GM18519 (cell line): ENCODE measurements around the gene ETV6.

Source experiments
- ATAC-seq: cut with Tn5 transposase; IDR thresholded peaks from one replicate; pipeline ENCODE4 v1.9.1; 2021; ENCODE audit warnings: mild to moderate bottlenecking, moderate library complexity; ENCODE audit not compliant: unreplicated experiment, low FRiP score

Gene ETV6

DNA sequence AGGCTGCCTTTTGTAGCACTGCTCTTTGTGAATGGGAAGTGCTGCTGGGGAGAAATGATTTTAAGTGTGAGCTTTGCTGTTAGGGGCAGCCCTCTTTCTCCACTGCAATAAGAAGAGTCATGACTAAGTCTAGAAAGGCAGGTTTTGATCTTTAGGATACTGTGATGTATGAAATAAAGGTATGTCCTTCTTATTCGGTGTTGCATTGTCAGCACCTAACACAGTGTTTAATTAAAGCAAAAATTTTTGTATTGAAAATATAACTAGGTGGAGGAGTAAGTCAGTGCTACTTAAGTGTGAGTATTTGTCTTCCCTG is 81.5 kb downstream of the ETV6 start:
- no peak for ATAC-seq

DNA sequence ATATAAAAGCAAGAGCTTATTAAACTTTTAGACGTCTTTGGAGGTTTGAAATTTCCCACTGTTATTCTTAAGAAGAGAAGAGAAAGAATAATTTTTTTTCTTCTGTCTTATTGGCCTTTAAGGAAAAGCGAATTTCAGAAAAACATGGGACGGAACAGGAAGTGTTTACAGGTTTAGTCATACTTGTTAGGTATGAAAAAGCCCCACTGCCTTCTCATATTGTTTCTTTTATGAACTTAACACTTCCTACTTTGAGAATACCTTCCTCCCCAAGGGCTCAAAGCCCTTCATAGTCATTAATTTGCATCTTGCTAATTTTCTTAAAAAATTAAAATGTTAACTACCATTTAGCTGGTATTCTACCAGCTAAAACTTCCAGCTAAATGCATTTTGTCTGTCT is 82.0 kb downstream of the ETV6 start:
- ATAC-seq: no peak

DNA sequence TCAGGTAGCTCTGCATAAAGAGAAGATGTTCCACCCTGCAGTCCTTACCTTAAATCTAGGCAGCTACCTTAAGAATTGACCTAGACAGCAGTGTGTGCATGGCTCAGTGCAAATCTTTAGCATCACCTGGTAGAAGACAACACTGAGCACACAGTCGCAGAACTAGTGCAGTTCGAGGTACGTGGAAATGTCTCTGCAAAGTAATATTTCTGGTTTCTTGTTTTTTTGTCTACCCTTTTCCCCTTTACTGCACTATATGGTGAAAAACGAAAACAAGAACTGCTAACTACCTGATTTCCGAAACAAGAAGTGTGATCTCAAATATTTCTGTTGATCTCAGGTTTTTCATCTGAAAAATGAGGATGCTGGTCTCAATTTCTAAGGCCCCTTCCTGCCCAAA is 82.5 kb downstream of the ETV6 start:
- ATAC-seq: no peak

DNA sequence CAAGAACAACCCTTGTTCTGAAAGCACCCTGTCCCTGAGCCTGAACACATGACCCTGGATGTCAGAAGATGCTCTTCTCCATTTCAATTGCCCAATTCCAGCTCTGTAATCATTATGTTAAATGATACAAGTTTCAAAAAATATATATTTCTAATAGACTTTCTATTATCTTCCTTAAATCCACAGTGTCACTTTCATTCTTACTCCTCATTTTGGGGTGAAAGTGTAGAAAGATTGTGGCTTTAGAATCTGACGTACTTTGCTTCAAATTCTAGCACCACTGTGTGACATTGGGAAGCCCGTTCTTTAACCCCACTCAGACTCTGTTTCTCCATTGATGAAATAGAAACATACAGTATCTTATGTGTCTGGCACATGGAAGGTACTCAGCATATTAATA is 83.2 kb downstream of the ETV6 start:
- no peak for ATAC-seq

DNA sequence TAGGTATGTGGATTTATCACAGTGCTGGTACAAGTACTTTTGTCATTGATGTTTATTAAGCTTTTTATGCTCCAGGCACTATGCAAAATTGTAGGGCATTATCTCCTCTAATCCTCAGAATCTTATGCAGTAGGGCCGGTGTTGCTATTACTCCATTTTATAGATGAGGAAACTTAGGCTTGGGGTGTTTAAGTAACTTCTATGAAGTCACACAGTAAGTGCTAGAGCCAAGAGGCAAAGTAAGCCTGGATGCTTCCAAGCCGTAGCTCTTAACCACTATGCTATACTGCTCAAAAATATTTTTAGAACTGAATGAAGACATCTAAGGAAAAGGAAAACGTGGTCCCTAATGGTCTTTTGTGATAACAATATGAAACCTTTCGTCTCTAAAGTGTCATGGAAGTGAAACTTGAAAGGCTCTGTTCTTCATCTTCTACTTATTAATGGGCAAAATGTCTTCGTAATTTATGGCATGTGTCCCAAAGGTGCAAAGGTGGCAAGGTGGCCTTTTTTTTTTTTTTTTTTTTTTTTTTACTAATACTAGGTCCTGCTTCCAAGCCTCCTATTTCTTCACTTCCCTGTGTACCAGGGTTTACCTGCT is 85.2 kb downstream of the ETV6 start:
- ATAC-seq: no peak

DNA sequence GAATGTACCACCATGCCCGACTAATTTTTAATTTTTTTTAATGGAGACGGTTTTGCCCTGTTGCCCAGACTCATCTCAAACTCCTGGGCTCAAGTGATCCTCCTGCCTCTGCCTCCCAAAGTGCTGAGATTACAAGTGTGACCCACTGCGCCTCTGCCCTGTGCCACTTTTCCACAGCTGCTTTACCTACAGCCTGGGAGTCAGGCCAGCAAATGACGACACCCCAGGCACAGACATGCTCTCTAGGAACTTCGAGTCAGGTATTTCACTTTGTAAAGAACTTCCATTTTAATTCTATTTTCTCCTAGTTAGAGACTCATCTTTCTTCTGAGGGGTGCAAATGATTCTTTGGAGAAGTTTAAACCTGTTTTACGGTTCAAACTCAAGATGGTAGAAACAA is 89.0 kb downstream of the ETV6 start:
- ATAC-seq: no peak

DNA sequence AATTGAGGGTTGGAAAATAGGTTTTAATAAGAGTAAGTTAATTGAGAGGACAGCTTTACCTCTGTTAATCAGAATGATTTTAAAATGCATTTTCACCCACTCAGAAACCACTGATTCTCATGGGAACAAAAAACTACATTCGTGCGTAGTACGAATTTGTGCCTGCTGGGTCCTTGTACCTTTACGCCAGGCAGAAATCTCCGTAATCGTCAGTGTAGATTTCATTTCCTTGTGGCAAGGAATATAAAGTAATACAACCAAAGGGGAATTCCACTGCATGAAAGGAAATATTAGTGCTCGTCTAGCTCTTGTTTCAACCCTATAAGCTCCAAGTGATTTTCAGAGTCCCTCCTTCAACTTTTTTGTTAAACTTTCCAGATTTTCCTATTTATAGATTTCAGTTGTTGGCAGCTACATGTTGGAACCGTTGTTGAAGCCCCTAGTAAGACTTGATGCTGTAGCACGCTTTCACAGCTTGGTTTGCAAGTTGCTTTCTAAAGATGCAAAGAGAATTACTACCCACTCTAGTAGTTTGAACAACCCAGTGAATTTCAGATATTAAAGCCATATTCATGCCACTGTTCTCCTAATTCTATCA is 90.6 kb downstream of the ETV6 start:
- ATAC-seq: no peak

DNA sequence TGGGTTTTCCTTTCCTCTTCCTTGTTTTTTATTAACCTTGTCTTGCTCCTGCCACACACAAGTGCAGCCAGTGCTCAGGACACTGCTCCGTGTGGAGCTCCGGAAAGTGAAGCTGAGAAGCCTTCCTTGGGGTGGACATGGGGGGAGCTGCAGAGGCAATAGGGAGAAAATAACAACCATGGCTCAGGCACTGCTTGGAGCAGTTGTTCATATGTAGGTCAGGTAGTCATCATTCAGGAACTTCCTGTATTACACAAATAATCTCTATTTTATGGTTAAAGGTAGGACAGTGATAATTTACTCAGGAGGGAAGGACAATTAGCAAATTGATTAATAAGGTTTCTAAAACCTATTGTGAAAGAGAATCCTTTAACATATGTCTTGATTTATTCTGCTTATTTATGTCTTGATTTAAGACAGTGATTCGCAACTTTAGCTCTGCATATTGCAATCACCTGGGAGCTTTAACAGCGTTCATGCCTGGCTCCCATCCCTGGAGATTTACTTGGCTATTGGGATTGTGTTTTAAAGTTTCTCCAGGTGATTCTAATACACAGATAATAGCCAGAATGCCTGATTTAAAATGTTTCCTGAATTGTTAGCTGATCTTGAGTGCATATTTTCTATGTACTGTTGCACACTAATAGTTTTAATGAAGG is 92.1 kb downstream of the ETV6 start:
- no peak for ATAC-seq

DNA sequence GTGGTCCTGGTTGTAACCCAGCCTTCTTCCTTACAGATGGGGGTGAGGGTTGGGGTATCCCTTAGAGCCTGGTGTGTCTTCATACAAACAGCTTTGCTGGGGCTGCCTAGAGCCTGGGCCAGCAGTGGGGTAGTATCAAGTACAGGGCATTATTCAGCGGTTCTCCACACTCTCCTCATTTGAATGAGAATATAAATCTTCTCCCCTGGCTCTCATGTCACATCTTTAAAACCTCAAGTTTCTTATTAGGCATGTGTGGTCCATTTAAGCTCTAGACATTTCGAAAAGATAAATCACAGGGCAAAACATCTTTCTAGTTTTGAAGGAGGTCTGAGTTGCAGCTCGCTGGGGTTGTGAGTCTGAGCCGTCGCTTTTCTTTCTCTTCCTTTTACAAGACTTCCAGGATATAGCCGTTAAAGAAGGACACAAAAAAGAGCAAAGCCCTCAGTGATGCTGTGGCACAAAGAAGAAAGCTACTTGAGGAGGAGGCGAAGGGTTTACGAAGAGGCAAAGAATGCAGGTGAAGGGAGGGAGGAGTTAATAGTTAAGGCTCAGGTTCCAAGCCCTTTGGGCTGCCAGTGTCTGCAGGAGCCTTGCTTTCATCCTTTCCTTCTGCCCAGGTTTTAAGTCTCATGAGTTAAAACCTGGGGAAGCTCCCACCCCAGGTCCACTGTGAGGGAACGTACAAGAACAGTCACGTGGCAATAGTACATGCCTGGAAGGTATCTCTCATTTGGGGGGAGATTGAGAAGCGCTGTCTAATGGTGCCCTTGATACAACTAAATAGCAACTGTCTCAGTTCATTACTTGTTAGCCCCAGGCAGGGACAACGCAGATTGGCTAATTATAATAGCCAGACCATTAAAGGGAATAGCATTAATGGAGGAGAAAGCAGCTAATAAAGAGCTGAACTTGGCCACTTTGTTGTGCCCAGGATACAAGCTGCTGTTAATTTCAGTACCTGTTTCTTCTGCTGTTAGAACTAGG is 94.2 kb downstream of the ETV6 start:
- no peak for ATAC-seq

DNA sequence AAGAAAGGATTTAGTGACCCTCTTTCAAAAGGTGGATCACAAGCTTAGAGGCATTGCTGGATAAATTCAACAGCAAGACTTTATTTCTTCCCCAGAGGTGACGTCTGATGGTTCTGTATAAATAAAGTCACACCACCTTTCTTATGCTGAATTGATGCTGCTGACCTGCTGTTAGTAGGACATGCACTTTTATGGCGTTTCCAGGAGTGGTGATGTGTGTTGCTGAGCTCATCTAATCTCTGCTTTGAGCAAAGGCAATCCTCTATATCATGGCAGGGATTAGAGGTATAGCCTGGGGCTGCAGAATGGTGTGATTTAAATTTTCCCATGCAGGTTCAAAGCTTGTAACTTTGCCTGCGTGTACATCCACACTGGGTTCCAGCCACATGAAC is 94.9 kb downstream of the ETV6 start:
- ATAC-seq: no peak

DNA sequence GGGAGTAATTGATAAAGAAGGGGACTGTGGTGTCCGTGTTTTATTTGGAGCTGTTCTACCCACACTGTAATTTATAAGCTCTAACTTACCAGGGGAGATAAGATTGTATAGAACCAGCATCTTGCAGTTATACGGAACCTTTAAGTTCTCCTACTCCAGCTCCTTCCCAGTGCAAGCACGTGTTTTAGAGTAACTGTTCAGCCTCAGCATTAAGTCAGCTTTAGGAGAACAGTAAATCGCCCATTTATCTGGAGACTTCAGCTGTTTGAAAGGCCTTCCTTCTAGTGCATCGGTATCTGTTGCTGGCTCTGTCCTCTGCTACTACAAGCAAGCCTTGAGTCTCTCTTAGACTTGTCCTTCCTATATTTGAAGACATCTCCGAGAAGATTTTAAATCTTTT is 95.6 kb downstream of the ETV6 start:
- ATAC-seq: no peak

DNA sequence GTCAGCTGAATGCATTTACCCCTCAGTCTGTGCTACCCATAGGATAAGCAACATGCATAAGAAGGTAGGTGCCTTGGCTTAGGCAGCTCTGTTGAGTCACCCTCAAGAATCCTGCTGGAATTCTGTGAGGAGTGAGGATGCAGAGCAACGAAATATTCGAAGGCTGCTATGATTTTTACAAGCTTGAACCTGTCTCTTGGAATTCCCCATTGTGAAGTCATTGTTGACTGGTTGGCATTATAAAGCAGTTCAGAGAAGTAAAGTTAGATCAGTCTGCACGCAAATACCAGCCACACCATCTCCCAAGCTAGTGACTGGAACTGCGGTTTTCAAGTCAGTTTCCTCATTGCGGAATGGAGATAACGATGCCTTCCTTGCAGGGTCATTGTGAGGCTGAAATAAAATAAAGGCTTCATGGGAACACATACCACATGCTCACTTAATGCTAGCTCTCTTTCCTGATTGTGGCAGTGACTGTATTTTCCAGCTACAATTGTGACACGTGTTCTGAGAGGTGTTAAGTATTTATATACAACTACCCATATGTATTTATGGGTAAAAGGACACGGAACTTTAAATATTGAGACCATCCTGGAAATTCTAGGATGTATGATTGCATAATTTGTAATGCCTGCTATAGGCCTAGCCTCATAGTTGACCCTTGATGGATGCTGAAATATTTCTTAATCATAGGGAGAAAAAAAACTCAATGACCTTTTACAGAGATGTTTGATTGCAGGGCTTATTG is 96.7 kb downstream of the ETV6 start:
- no peak for ATAC-seq

DNA sequence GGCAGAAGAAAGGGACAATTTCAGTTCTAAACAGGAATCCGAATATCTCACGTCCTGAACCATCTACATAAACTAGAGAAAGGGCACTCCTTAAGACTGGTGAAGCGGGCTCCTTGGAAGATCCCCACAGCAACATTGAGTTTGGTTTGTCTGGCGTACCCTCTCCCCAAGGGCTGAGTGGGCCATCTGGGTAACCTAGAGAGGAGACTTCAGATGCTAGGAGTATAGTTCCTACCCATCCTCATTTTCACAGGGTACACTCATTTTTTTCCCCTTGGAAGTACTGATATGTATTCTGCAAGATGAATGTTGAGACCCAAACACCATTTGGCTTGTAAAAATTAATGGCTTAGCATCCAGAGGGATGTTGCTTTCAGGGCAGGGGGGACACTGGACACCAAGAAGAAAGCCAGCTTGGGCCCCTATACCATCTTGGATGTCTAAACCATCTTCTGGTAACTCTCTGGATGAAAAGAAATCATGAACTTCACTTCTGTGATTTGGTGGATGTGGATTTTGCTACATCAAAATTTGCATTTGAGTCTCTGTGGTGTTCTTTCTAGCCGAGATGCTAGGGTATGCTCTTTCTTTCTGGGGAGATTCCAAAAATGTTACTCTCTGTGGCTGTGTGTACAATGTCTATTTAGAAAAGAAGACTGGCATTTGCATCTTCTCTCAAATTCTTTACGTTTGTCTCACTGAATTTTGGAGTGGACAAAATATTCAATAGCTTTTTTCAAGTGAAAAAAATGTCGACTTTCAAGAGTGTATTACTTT is 97.7 kb downstream of the ETV6 start:
- no peak for ATAC-seq

DNA sequence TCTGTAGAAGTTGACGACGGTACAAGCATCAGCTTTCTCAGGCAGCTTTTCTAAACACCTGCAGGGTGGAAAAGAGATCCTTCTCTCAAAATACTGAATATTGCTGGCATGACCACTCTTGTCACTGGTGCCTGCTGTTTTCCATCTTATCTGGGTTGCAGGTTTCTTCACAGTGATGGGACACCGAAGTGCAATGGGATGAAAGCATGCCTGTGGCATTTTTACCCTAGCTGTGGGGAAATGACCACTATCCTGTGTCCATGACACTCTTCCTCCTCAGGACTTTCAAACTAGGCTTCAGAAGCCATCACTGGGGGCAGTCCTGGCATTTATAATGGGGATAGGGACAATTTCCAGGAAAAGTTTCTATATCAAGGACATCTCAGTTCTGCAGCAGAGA is 98.5 kb downstream of the ETV6 start:
- no peak for ATAC-seq

DNA sequence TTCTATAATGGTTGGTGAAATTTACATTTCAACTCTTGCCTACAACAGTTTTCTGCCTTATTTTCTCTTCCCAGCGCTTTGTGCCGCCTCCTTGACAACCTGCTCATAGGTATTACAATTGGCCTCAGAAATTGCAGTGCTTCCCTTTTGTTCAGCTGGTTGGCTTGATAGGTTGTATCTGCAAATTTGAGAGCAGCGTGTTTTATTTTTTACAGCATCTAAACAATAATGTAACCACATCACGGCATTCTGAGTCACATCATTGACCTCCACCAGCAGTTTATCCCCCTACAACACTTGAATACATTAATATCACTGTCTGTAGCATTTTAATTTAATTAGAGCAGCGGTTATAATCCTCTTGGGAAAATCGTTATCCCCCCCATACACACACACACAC is 99.4 kb downstream of the ETV6 start:
- no peak for ATAC-seq

DNA sequence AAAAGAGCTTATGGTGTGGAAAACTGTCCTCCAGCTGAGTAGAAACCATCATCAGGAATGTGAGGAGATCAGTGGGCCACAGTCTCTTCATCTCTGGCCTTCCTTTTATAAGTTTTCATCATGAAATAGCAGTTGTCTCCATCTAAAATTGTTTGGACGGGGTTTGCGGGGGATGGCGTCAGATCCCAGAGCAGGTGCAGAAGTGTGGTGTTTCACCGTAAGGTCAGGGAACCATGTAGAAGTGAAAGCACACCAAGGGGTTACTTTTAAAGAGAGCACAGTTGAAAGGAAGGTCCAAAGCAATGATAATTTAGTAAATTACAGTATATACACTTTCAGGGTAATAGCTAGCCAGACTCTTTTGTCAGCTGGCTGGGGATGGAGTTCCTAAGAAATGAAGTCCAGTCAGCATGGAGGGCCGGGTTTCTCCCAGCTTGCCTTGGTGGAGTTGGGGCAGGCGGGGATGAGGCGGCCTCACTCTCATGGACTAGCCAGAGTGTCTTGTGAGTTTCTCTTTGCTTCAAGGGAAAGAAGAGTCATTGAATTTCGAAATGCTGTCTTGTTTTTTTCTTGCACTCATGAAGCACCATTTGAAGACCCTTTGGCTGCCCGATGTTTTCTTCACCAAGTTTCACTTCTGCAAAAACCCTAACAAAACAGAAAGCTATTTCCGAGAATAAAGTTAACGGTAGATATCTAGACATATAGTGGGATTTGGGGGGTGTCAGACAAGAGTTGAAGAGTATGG is 100.6 kb downstream of the ETV6 start:
- ATAC-seq: peak; percentile 36

DNA sequence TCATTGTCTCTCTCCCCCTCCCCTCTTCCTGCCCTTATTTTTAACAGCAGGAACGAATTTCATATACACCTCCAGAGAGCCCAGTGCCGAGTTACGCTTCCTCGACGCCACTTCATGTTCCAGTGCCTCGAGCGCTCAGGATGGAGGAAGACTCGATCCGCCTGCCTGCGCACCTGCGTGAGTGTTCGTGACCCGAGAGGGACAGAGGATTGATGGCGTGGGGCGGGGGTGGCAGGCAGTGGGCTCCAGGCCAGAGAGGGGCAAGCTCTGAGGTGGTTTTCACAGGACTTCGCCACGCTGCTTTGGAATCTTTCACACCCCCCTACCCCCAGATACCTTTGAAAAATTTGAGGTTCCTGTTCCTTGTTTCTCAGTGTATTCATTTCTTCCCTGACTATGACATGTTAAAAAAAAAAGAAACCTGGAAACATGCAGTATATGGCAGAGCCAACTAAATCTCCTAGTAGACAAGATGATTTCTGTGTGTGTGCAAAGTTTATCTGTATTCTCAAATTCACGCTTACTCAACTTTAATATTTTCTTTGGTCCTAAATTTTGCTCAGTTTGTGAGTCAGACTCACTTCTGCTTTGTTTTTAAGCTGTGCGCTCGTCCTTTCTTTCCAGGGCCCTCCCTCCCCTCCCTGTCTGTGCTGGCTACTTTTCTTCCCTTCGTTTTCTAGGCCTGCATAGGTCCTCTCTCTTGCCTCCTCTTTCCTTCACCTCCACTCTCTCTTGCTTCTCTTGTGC is 103.1 kb downstream of the ETV6 start:
- no peak for ATAC-seq

DNA sequence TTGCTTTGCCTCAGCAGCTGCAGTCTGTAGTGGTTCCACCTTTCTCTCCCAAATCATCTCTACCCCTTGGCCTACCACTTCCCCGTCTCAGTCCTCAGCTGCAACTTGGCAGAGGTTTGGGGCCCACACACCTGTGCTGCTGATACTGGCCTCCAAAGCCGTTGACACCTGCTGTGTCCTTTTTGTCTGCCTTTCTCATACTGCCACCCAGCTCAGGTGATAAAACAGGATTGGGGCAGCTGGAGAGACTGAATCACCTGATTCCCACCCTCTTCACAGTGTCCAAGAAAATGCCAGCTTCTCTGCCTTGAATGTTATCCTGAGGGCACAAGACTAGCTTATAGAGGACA is 103.7 kb downstream of the ETV6 start:
- no peak for ATAC-seq

DNA sequence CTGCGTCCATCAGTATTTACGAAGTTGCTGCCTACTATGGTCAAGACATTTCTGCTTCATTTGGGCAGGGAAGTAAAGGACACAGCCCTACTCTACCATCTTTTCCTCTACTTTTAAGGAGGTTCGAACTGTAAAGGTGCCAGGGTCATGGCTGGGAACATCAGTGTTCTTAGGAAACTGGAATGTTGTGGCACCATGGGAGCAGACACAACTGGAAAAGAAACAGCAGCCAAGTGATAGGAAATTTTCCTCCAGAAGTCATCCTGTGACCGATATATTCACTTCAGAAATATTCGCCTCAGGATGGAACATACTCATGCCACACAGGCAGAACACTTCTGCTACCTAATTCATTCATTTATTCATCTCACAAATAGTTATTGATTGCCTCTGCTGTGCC is 104.4 kb downstream of the ETV6 start:
- ATAC-seq: no peak
